GM06990 (cell line): ENCODE data around the gene UQCR10.

ENCODE experiments used
- DNase-seq: peaks from one replicate; pipeline ENCODE4 v3.0.0-alpha.2; 2011; ENCODE audit not compliant: insufficient read length; ENCODE audit errors: extremely low read depth
- H3K27me3 ChIP-seq: replicated peaks from 2 replicates; pipeline ENCODE4 v1.6.0; 2011; ENCODE audit warnings: low read length; ENCODE audit not compliant: control insufficient read depth, insufficient read depth
- H3K36me3 ChIP-seq: 2 replicates; pipeline ENCODE4 v1.5.1; 2011; ENCODE audit warnings: low read length; ENCODE audit not compliant: control insufficient read depth, insufficient read depth
- H3K4me3 ChIP-seq: replicated peaks from 2 replicates; pipeline ENCODE4 v1.5.1; 2011; ENCODE audit warnings: low read depth, mild to moderate bottlenecking, control low read depth, low read length
- CTCF ChIP-seq: IDR thresholded peaks from 2 replicates; pipeline ENCODE4 v1.5.1; 2011; ENCODE audit warnings: low read length, control low read depth, mild to moderate bottlenecking, inconsistent platforms; ENCODE audit not compliant: insufficient read depth, poor library complexity, severe bottlenecking

The UQCR10 gene

GRCh38 chr22:29780748-29781676 is 13.8 kb downstream of the UQCR10 start:
- no peaks in the 10 kb centered on the region for H3K36me3 ChIP-seq
- no peak for TF ChIP-seq CTCF
- no peak overlapping the region for H3K4me3 ChIP-seq
- no peak for DNase-seq
- H3K27me3 ChIP-seq, result no peaks in the 10 kb centered on the region

- Histone ChIP-seq H3K27me3 (no peaks in the 10 kb centered on the region), H3K36me3 (peaks cover under 1% of the 10 kb centered on the region; the same call in 1 of the 2 replicates), H3K4me3 (no peak overlapping the region)
- DNase-seq, result no peak
- TF ChIP-seq CTCF, result no peak
Observed at GRCh38 chr22:29782061-29782845, 15.1 kb downstream of the UQCR10 start.

- no peak for TF ChIP-seq CTCF
- DNase-seq, result no peak
Observed at GRCh38 chr22:29784451-29785361, 17.5 kb downstream of the UQCR10 start.

GRCh38 chr22:29786031-29786430 is 18.9 kb downstream of the UQCR10 start:
- no peak overlapping the region for H3K4me3 ChIP-seq
- no peaks in the 10 kb centered on the region for H3K27me3 ChIP-seq
- no peak for TF ChIP-seq CTCF
- DNase-seq, result no peak
- H3K36me3 ChIP-seq, result peaks cover 26% of the 10 kb centered on the region

More at GRCh38 chr22:29784451-29785361, 17.5 kb downstream of the UQCR10 start:
- no peak overlapping the region for H3K4me3 ChIP-seq
- H3K27me3 ChIP-seq, result no peaks in the 10 kb centered on the region
- peaks cover 16% of the 10 kb centered on the region for H3K36me3 ChIP-seq

GRCh38 chr22:29787371-29787980 is 20.3 kb downstream of the UQCR10 start:
- no peak overlapping the region for H3K4me3 ChIP-seq
- no peaks in the 10 kb centered on the region for H3K27me3 ChIP-seq
- TF ChIP-seq CTCF, result no peak
- DNase-seq, result no peak
- peaks cover 34% of the 10 kb centered on the region for H3K36me3 ChIP-seq
